Mesenchymal stem cell (in vitro differentiated cells and primary cell): ENCODE results near the gene ATP13A3.

Source experiments
- DNase-seq: peaks from one replicate; pipeline ENCODE4 v3.0.0-alpha.2; 2013
- H2AFZ ChIP-seq: one replicate; pipeline ENCODE4 v1.6.1; 2013; ENCODE audit warnings: low read depth, mild to moderate bottlenecking, control low read depth, inconsistent platforms, low read length, moderate library complexity
- H2AK5ac ChIP-seq: 2 replicates; pipeline ENCODE4 v1.6.1; 2013; ENCODE audit warnings: low read length, moderate library complexity, mild to moderate bottlenecking, inconsistent platforms; ENCODE audit not compliant: severe bottlenecking
- H2BK120ac ChIP-seq: one replicate; pipeline ENCODE4 v1.6.1; 2013; ENCODE audit warnings: low read depth, mild to moderate bottlenecking, inconsistent platforms, low read length, moderate library complexity
- H2BK12ac ChIP-seq, 2 experiments: one replicate each; pipeline ENCODE4 v1.6.1; 2013; ENCODE audit warnings: inconsistent platforms in 2 of 2, low read length in 2 of 2, mild to moderate bottlenecking in 2 of 2, moderate library complexity in 2 of 2, control low read depth in 1 of 2
- H2BK15ac ChIP-seq: one replicate; pipeline ENCODE4 v1.6.1; 2013; ENCODE audit warnings: mild to moderate bottlenecking, low read depth, inconsistent platforms; ENCODE audit not compliant: poor library complexity, severe bottlenecking
- H2BK5ac ChIP-seq: 2 replicates; pipeline ENCODE4 v1.6.1; 2013; ENCODE audit warnings: low read depth, mild to moderate bottlenecking, low read length, control low read depth, inconsistent platforms; ENCODE audit not compliant: poor library complexity, severe bottlenecking
- H3K14ac ChIP-seq, 2 experiments: one replicate each; pipeline ENCODE4 v1.6.1; 2013; ENCODE audit warnings: inconsistent platforms in 2 of 2, low read length in 2 of 2, control low read depth in 1 of 2, mild to moderate bottlenecking in 1 of 2, moderate library complexity in 1 of 2
- H3K18ac ChIP-seq, 2 experiments: one replicate each; pipeline ENCODE4 v1.6.1; 2013; ENCODE audit warnings: inconsistent platforms in 2 of 2, low read length in 2 of 2, control low read depth in 1 of 2, low read depth in 1 of 2, mild to moderate bottlenecking in 1 of 2
- H3K23ac ChIP-seq, 2 experiments: one replicate each; pipeline ENCODE4 v1.6.1; 2013; ENCODE audit warnings: inconsistent platforms in 2 of 2, low read length in 2 of 2, mild to moderate bottlenecking in 2 of 2, moderate library complexity in 2 of 2, control low read depth in 1 of 2
- H3K27ac ChIP-seq: 2 replicates; pipeline ENCODE4 v1.5.1; 2013; ENCODE audit warnings: mild to moderate bottlenecking, moderate library complexity, low read length, control low read depth, inconsistent platforms; ENCODE audit not compliant: poor library complexity, severe bottlenecking
- H3K27me3 ChIP-seq, 2 experiments: 2 replicates each; pipeline versions ENCODE4 v1.6.1 to v1.7.0; 2013; ENCODE audit warnings: low read length in 2 of 2, mild to moderate bottlenecking in 2 of 2, moderate library complexity in 2 of 2, control low read depth in 1 of 2, inconsistent platforms in 1 of 2; ENCODE audit not compliant: control insufficient read depth in 1 of 2, insufficient read depth in 1 of 2
- H3K36me3 ChIP-seq, 2 experiments: 2 replicates each; pipeline versions ENCODE4 v1.6.1 to v1.7.0; 2013; ENCODE audit warnings: low read length in 2 of 2, control low read depth in 1 of 2, inconsistent platforms in 1 of 2, low read depth in 1 of 2, mild to moderate bottlenecking in 1 of 2; ENCODE audit not compliant: insufficient read depth in 2 of 2, control insufficient read depth in 1 of 2
- H3K4ac ChIP-seq, 2 experiments: one replicate each; pipeline ENCODE4 v1.6.1; 2013; ENCODE audit warnings: inconsistent platforms in 2 of 2, low read length in 2 of 2, mild to moderate bottlenecking in 2 of 2, moderate library complexity in 2 of 2, control low read depth in 1 of 2, low read depth in 1 of 2
- H3K4me1 ChIP-seq: 2 replicates; pipeline ENCODE4 v1.6.1; 2013; ENCODE audit warnings: low read depth, low read length, control low read depth; ENCODE audit not compliant: control insufficient read depth, insufficient read depth
- H3K4me2 ChIP-seq: 2 replicates; pipeline ENCODE4 v1.6.1; 2013; ENCODE audit warnings: low read length, mild to moderate bottlenecking, inconsistent platforms; ENCODE audit not compliant: poor library complexity, severe bottlenecking
- H3K4me3 ChIP-seq, 2 experiments: 2 replicates each; pipeline versions ENCODE4 v1.5.1 to v1.7.0; 2013; ENCODE audit warnings: low read length in 2 of 2, mild to moderate bottlenecking in 2 of 2, control low read depth in 1 of 2, low read depth in 1 of 2; ENCODE audit not compliant: insufficient read depth in 1 of 2
- H3K79me1 ChIP-seq: replicated peaks from 2 replicates; pipeline ENCODE4 v1.6.1; 2013; ENCODE audit warnings: mild to moderate bottlenecking, control low read depth, low read length, inconsistent platforms; ENCODE audit not compliant: poor library complexity, severe bottlenecking
- H3K9ac ChIP-seq: 2 replicates; pipeline ENCODE4 v1.7.0; 2013; ENCODE audit warnings: mild to moderate bottlenecking, low read length, moderate library complexity
- H3K9me3 ChIP-seq: 2 replicates; pipeline ENCODE4 v1.7.0; 2013; ENCODE audit warnings: mild to moderate bottlenecking, low read length; ENCODE audit not compliant: control insufficient read depth
- H4K8ac ChIP-seq: one replicate; pipeline ENCODE4 v1.6.1; 2013; ENCODE audit warnings: inconsistent platforms, mild to moderate bottlenecking, low read length, moderate library complexity
- H4K91ac ChIP-seq: one replicate; pipeline ENCODE4 v1.6.1; 2013; ENCODE audit warnings: mild to moderate bottlenecking, low read length, inconsistent platforms
- WGBS: methylation state at CpG from one replicate; pipeline ENCODE4 v1.1.7; 2013; ENCODE audit warnings: mixed read lengths; 5-methylcytosine and 5-hydroxymethylcytosine counted together

Gene ATP13A3

GRCh38 chr3:194505791-194506415 lies 19.1 kb upstream of the ATP13A3 start:
- no peaks in the 10 kb centered on the region for H3K79me1 ChIP-seq
- H3K27me3 ChIP-seq: no peaks in the 10 kb centered on the region
- WGBS: 88% methylated on average over 4 of the region's 5 CpGs
- H4K8ac ChIP-seq: no peak overlapping the region
- H3K4me1 ChIP-seq: peaks cover 6% of the 10 kb centered on the region
- no peaks in the 10 kb centered on the region for H3K36me3 ChIP-seq
- H2BK120ac ChIP-seq: no peak overlapping the region
- no peak overlapping the region for H3K23ac ChIP-seq
- no peak overlapping the region for H4K91ac ChIP-seq
- H3K4me3 ChIP-seq: no peak overlapping the region
- H2BK12ac ChIP-seq: no peak overlapping the region
- H2AK5ac ChIP-seq: no peak overlapping the region
- H2AFZ ChIP-seq: no peak overlapping the region
- H3K4me2 ChIP-seq: no peak overlapping the region
- no peak overlapping the region for H3K18ac ChIP-seq
- no peaks in the 10 kb centered on the region for H3K9me3 ChIP-seq
- no peak overlapping the region for H3K4ac ChIP-seq
- no peak for DNase-seq
- no peak overlapping the region for H3K27ac ChIP-seq
- no peak overlapping the region for H2BK15ac ChIP-seq
- no peak overlapping the region for H3K14ac ChIP-seq
- no peak overlapping the region for H2BK5ac ChIP-seq
- H3K9ac ChIP-seq: no peak overlapping the region

GRCh38 chr3:194504861-194505260 lies 18.1 kb upstream of the ATP13A3 start:
- no peak overlapping the region for H4K91ac ChIP-seq
- H3K18ac ChIP-seq: no peak overlapping the region
- H2BK5ac ChIP-seq: no peak overlapping the region
- no peak for DNase-seq
- H3K23ac ChIP-seq: no peak overlapping the region
- H2BK120ac ChIP-seq: no peak overlapping the region
- WGBS: over 99% methylated on average over 7 of the region's 7 CpGs
- H2AK5ac ChIP-seq: no peak overlapping the region
- no peak overlapping the region for H3K4me2 ChIP-seq
- H3K4ac ChIP-seq: no peak overlapping the region
- no peak overlapping the region for H2AFZ ChIP-seq
- H3K79me1 ChIP-seq: no peaks in the 10 kb centered on the region
- H3K27ac ChIP-seq: no peak overlapping the region
- H3K4me1 ChIP-seq: peaks cover 7% of the 10 kb centered on the region
- H3K14ac ChIP-seq: no peak overlapping the region
- H3K36me3 ChIP-seq: no peaks in the 10 kb centered on the region
- no peak overlapping the region for H3K4me3 ChIP-seq
- no peak overlapping the region for H2BK15ac ChIP-seq
- H4K8ac ChIP-seq: no peak overlapping the region
- no peak overlapping the region for H3K9ac ChIP-seq
- no peaks in the 10 kb centered on the region for H3K9me3 ChIP-seq
- H3K27me3 ChIP-seq: no peaks in the 10 kb centered on the region
- H2BK12ac ChIP-seq: no peak overlapping the region

GRCh38 chr3:194504146-194504545 lies 17.3 kb upstream of the ATP13A3 start:
- Histone ChIP-seq H3K4me2 (no peak overlapping the region), H3K14ac (no peak overlapping the region), H3K4ac (no peak overlapping the region), H4K91ac (no peak overlapping the region), H2AFZ (no peak overlapping the region), H3K18ac (no peak overlapping the region), H3K4me3 (no peak overlapping the region), H3K27me3 (no peaks in the 10 kb centered on the region), H2BK12ac (no peak overlapping the region), H3K4me1 (peaks cover 9% of the 10 kb centered on the region), H2BK15ac (no peak overlapping the region), H3K79me1 (no peaks in the 10 kb centered on the region), H3K36me3 (no peaks in the 10 kb centered on the region), H3K9ac (no peak overlapping the region), H2BK5ac (no peak overlapping the region), H4K8ac (peak overlapping the region; percentile 47), H3K9me3 (no peaks in the 10 kb centered on the region), H2BK120ac (no peak overlapping the region), H3K27ac (no peak overlapping the region), H3K23ac (no peak overlapping the region), H2AK5ac (no peak overlapping the region)
- WGBS: 97% methylated on average over 2 of the region's 2 CpGs
- no peak for DNase-seq

- H3K79me1 ChIP-seq: no peaks in the 10 kb centered on the region
- no peak overlapping the region for H2AK5ac ChIP-seq
- H2BK15ac ChIP-seq: no peak overlapping the region
- H3K4me2 ChIP-seq: no peak overlapping the region
- no peak overlapping the region for H2AFZ ChIP-seq
- no peaks in the 10 kb centered on the region for H3K36me3 ChIP-seq
- no peak overlapping the region for H3K4me3 ChIP-seq
- no peak overlapping the region for H2BK120ac ChIP-seq
- no peak overlapping the region for H2BK5ac ChIP-seq
- no peak overlapping the region for H3K4ac ChIP-seq
- no peak overlapping the region for H3K18ac ChIP-seq
- H4K91ac ChIP-seq: no peak overlapping the region
- H3K14ac ChIP-seq: no peak overlapping the region
- H3K9ac ChIP-seq: no peak overlapping the region
- DNase-seq: no peak
- WGBS: 62% methylated on average over 1 of the region's 2 CpGs
- H3K27me3 ChIP-seq: no peaks in the 10 kb centered on the region
- H3K27ac ChIP-seq: no peak overlapping the region
- no peaks in the 10 kb centered on the region for H3K9me3 ChIP-seq
- no peak overlapping the region for H3K23ac ChIP-seq
- no peak overlapping the region for H4K8ac ChIP-seq
- H3K4me1 ChIP-seq: peaks cover 7% of the 10 kb centered on the region
- no peak overlapping the region for H2BK12ac ChIP-seq
These were observed 16.3 kb upstream of the ATP13A3 start for GRCh38 chr3:194503081-194503531.
